ENCODE results near the gene CACNA2D1. TPM values are rescaled to one million over a fixed set of nuclear protein-coding genes. Genes with fewer than 3 reads are reported as not detected.

CACNA2D1 gene
- total RNA-seq, 1 experiment from 2014 or later: 0.27 TPM

DNA sequence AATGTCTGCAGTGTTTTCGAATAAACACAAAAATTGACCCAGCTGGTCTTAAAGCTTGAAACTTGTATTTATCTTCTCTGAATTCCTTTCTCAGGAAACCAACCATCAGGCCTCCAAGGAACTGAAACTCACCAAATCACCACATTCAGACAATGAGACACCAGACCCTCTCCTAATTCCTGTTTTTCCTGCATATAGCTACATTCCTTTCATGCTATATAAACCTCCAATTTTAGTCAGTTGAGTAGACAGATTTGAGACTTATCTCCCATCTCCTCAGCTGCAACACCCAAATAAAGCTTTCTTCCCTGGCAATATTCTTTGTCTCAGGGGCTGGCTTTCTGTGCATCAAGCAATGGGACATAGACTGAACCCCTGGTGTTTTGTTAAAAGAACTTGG lies 317.0 kb downstream of the CACNA2D1 start:
- TF ChIP-seq RAD21 (IDR thresholded peaks at IDR 0.05; ENCODE audit: low read depth) (no peak), ZFX (IDR thresholded peaks at IDR 0.05) (no peak), TCF7L2 (IDR thresholded peaks at IDR 0.05; ENCODE audit: borderline replicate concordance, extremely low read depth, insufficient read depth, insufficient read length) (no peak), SIN3A (IDR thresholded peaks at IDR 0.05; ENCODE audit: low read depth) (no peak), SRF (IDR thresholded peaks at IDR 0.05; ENCODE audit: low read depth) (no peak), JUND (IDR thresholded peaks at IDR 0.05) (no peak), FOSL1 (IDR thresholded peaks at IDR 0.05; ENCODE audit: low read depth) (no peak)
- TF ChIP-seq, protein P1, sequence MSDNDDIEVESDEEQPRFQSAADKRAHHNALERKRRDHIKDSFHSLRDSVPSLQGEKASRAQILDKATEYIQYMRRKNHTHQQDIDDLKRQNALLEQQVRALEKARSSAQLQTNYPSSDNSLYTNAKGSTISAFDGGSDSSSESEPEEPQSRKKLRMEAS (IDR thresholded peaks at IDR 0.05): no peak
- TF ChIP-seq, protein P2, sequence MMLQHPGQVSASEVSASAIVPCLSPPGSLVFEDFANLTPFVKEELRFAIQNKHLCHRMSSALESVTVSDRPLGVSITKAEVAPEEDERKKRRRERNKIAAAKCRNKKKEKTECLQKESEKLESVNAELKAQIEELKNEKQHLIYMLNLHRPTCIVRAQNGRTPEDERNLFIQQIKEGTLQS (IDR thresholded peaks at IDR 0.05): no peak
- TF ChIP-seq, protein P3, sequence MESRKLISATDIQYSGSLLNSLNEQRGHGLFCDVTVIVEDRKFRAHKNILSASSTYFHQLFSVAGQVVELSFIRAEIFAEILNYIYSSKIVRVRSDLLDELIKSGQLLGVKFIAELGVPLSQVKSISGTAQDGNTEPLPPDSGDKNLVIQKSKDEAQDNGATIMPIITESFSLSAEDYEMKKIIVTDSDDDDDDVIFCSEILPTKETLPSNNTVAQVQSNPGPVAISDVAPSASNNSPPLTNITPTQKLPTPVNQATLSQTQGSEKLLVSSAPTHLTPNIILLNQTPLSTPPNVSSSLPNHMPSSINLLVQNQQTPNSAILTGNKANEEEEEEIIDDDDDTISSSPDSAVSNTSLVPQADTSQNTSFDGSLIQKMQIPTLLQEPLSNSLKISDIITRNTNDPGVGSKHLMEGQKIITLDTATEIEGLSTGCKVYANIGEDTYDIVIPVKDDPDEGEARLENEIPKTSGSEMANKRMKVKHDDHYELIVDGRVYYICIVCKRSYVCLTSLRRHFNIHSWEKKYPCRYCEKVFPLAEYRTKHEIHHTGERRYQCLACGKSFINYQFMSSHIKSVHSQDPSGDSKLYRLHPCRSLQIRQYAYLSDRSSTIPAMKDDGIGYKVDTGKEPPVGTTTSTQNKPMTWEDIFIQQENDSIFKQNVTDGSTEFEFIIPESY (IDR thresholded peaks at IDR 0.05; ENCODE audit: extremely low read depth, insufficient replicate concordance, low read length): no peak
- Histone ChIP-seq H3K36me3 (ENCODE audit: control insufficient read depth in 1 of 2, insufficient read depth in 2 of 2, low read length in 2 of 2) (no peaks in the 10 kb centered on the region), H3K4me2 (ENCODE audit: low read length) (no peak overlapping the region), H3K9me2 (ENCODE audit: insufficient read depth) (no peaks in the 10 kb centered on the region), H2AFZ (ENCODE audit: low read depth, low read length, poor library complexity, severe bottlenecking) (no peak overlapping the region), H3K4me1 (ENCODE audit: control insufficient read depth in 1 of 2, insufficient read depth in 2 of 2, low read length in 2 of 2) (no peaks in the 10 kb centered on the region), H3K9ac (ENCODE audit: low read length) (no peak overlapping the region), H3K27me3 (ENCODE audit: insufficient read depth, low read length) (no peaks in the 10 kb centered on the region), H3K79me2 (ENCODE audit: insufficient read depth, low read length) (no peaks in the 10 kb centered on the region), H3K27ac (ENCODE audit: low read depth, low read length) (no peak overlapping the region), H3K9me3 (ENCODE audit: control insufficient read depth in 1 of 2, insufficient read depth in 1 of 2, low read depth in 1 of 2, low read length in 2 of 2) (no peaks in the 10 kb centered on the region), H3K4me3 (replicated peaks in 1 of 2; ENCODE audit: low read depth in 1 of 2, low read length in 2 of 2) (no peak overlapping the region), H4K20me1 (ENCODE audit: insufficient read depth) (no peaks in the 10 kb centered on the region)
- DNase-seq (ENCODE audit: low read depth, low spot score) (no peak), ATAC-seq (no peak)
- BruUV-seq (replicated peaks): no TSS peak
- RAD21 ChIA-PET (ENCODE audit: low non-redundant PET in 1 of 2, low total read pairs in 2 of 2, uncharacterized antibody in 2 of 2, unreplicated experiment in 2 of 2): no interaction called here
- intact Hi-C loops (cut with micrococcal nuclease): no loop called here
- POLR2A ChIA-PET: no interaction called here
- CTCF ChIA-PET: no interaction called here

Data from HCT116 (cell line).